Measurements from ENCODE around the gene NREP.

Gene NREP

DNA sequence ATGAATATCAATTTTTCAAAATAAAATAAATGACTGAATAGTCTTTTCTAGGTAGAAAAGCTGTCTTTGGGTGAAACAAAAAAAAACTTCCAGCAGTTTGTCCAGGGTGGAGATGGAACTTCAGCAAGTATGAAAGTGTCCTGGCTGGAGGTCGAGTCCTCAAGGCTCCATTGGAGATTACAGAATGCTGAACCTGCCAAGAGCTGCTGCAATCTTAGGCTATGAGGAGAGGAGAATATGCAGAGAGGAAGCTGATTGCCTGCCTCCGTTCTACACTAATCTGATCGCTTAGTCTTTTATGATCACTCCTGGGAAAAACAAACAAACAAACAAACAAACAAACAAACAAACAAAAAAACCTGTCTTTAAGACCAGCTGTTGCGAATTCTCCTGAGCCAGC lies 50.6 kb downstream of the NREP start:
- TF ChIP-seq GATA2 (IDR thresholded peaks at IDR 0.05; ENCODE audit: low read depth, low read length) (no peak), GATA3 (IDR thresholded peaks at IDR 0.05; ENCODE audit: low read depth, low read length) (no peak)

DNA sequence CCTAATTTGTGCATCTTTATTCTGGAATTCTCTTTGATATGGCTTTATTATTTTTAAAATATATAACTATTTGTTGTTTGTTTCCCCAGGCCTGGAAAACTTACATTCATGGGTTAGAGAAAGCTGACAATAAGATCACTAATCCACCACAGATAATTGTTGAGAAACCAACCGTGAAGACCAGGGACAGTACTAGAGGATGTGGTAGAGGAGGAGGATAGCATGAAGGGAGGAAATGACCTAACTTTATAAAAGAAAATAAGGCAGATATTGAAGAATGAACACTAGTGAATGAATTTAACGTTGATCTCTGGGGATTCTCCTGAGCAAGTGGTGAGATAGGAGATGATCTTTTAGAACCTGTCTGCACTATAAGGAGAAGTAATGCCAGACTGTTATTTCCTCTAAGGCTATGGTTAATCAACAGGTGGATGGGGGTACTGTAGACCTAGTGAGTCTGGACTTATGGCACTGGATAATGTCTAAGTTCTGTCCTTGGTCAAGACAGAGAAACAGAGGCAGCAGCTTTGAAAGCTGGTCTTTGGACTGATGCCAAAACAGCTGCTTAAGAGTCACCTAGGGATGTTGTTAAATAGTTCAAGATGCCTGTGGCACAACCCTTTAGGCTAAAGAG lies 52.4 kb downstream of the NREP start:
- no peak for TF ChIP-seq GATA3 (IDR thresholded peaks at IDR 0.05; ENCODE audit: low read depth, low read length)
- TF ChIP-seq GATA2 (IDR thresholded peaks at IDR 0.05; ENCODE audit: low read depth, low read length) = no peak

DNA sequence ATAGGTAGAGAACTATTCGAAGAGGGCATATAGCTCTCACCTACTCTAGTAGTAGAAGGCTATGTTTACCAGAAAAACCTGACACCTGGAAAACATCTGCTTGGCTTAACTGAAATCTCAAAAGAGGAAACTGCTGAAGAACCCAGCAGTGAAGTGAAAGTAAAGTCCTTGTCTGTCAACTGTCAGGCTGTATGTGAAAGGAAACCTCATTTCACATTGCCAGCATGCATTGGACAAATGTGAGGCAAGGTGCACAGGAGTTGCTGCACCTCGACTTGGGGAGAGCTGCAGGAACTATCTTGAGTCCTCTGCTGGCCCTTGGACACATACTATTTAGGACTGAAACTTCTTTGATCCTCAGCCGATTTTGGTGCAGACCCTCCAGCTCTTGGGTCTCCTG lies 53.3 kb downstream of the NREP start:
- TF ChIP-seq GATA3 (IDR thresholded peaks at IDR 0.05; ENCODE audit: low read depth, low read length) (no peak), GATA2 (IDR thresholded peaks at IDR 0.05; ENCODE audit: low read depth, low read length) (no peak)

DNA sequence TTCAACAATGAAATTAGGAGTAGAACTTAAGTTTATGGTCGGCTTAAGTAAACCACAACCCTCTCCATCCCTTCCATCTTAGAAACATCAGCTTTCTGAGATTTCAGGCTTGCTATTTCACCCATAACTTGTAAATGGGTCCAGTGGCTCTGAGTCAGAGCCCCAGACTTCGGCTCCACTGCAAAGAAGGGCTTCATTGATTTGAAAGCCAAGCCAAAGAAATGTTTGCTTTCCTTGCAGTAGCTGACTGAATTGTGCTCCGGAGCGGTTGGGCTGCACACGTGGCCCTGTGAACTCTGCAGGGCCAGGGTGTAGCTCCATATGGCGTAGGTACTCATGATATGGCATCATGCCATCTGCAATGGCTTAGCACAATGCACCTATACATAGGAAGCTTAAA lies 57.0 kb downstream of the NREP start:
- TF ChIP-seq GATA3 (IDR thresholded peaks at IDR 0.05; ENCODE audit: low read depth, low read length) = no peak
- no peak for TF ChIP-seq GATA2 (IDR thresholded peaks at IDR 0.05; ENCODE audit: low read depth, low read length)

DNA sequence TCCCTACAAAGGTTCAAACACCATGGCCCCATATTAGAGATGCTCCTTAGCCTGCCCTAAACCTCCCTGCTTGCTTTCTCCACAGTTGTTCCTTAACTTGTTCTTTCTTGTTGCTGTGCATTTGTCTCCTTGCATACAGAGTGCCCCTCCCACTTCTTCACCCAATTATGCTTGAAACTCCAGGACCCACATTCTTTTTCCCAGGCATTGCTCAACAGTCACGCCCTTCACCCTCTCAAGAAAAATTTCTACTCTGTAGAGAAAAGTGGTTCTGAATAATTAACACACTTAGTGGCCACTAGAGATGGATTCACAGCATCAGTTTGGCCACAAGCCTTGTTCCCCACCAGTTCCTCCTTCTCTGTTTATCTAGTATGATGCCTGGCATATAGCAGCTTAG lies 57.7 kb downstream of the NREP start:
- TF ChIP-seq GATA3 (IDR thresholded peaks at IDR 0.05; ENCODE audit: low read depth, low read length) = no peak
- no peak for TF ChIP-seq GATA2 (IDR thresholded peaks at IDR 0.05; ENCODE audit: low read depth, low read length)

DNA sequence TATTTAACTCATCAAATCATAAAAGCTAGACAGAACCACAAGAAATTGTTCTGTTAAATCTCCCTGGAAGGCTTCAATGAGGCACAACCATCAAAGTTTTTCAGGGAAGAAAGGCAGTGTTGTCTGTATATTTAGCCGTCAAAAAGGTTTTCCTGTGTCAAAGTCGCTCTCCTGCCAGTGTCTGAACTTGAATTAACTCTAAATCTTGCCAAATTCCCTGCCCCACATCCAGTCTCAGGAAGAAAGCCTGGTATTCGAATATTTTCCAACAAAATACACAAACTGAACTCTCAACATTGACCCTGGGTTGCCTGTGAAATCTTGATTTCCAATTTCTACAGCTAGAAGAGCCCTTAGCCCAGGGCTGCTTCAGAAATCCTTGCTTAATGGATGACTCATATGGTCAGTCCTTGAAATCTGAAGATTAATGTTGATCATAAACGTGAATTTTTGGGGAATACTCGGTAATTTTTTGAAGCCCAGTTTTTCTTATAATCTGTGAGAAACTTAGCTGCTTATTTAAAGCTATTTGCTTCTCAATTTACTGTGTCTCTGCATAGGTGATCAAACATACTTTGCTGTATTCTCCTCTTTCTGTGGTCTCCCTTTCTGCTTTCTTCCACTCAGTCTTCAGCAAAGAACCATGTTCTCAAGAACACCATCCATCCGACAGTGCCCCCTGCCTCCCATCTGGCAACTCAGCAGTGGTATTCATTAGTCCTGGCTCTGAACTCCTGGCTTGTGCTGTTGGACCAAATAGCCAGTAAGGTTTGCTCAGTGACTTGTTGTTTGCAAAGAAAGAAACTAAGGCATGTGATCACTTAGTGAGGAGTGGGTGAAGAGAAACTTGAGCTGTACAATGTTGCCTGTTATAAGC lies 58.9 kb downstream of the NREP start:
- no peak for TF ChIP-seq GATA3 (IDR thresholded peaks at IDR 0.05; ENCODE audit: low read depth, low read length)

DNA sequence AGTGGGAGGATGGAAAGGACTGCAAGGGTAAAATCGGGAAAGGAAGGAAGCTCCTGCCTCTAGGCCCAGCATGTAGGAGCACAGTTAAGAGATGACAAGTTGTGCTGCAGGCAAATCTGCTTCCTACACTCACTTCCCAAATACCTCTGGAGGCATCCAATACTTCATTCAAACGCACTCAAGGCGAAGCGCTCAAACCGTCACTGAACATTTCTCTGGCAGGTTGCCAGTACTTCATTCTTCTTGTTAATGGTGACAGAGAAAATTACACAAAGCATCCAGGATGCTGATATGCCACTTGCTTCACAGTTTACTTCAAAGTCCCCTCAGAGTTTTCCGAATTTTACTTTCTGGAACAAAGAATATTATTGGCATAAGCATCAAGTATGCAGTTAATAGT lies 59.8 kb downstream of the NREP start:
- TF ChIP-seq GATA3 (IDR thresholded peaks at IDR 0.05; ENCODE audit: low read depth, low read length) = no peak
- TF ChIP-seq GATA2 (IDR thresholded peaks at IDR 0.05; ENCODE audit: low read depth, low read length) = no peak

DNA sequence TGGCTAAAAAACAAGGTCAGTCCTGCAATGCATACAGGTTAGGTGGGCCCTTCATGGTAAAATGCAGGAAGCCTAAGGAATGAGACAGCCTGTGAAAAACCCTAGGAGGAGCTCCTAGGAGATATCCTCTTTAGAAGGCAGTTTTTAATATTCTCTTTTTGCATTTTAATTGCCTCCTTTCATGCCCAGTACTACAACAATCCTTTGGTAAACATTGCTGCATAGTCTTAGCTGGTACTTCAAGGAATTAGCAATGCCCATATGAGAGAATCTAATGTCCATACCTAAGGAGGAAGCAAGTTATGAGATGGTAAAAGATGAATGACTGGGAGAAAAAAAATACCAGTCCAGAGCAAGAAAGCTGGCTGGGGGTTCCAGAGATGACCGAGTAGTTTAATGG lies 61.0 kb downstream of the NREP start:
- no peak for TF ChIP-seq GATA3 (IDR thresholded peaks at IDR 0.05; ENCODE audit: low read depth, low read length)

DNA sequence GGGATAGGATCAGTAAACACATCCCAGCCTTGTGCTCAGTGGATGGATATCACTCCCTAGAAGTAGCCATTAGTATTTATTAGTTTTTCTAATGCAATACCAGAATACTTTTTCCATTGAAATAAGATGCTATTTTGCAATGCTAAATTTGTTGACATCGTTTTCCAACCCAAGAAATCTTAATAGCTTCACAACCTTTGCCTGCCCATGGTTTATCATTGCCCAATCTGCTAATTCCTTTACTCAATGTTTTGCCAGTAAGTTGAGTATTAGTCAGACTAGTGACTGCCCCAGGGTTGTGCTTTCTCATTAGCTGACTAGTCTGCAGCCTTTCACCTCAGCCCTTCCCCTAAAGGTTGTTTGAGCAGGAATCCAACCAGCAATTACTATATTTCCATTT lies 62.9 kb downstream of the NREP start:
- no peak for TF ChIP-seq GATA2 (IDR thresholded peaks at IDR 0.05; ENCODE audit: low read depth, low read length)
- TF ChIP-seq GATA3 (IDR thresholded peaks at IDR 0.05; ENCODE audit: low read depth, low read length) = no peak

DNA sequence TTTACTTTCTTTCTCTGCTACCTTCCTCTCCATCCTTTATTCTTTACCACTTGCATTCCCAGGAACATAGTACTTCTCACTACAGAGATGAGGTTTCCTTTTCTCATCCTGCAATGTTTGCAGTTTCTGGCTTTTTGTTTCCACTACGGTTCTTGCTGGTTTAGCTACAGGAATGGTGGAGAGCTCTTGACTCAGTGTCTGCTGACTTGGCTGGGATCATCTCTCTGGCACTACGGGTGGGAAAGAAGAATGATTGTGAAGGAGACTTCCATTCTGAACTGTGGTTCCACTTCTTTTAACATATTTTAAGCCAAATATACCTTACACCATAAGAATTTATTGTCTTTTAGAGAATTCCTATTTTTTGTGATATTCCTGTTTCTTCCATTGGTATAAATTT lies 65.1 kb downstream of the NREP start:
- TF ChIP-seq GATA3 (IDR thresholded peaks at IDR 0.05; ENCODE audit: low read depth, low read length) = no peak
- no peak for TF ChIP-seq GATA2 (IDR thresholded peaks at IDR 0.05; ENCODE audit: low read depth, low read length)

DNA sequence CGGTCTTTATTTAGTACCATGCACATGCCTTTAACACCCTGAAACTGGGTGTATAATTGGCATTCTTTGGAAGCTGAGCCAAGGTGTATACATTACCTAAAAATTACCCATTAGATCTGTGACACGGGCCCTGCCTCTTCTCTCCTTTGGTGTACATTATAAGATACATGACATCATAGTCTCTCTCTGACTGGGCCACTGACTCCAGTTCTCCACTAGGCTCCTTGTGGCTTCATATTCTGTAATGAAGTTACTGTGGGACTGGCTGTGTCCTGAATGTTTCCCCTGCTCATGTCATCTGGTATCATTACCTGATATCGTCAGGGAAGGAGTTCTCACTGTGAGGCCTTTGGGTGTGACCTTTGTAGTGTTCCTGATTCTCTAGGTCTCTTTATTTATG lies 65.5 kb downstream of the NREP start:
- TF ChIP-seq GATA3 (IDR thresholded peaks at IDR 0.05; ENCODE audit: low read depth, low read length) = no peak
- TF ChIP-seq GATA2 (IDR thresholded peaks at IDR 0.05; ENCODE audit: low read depth, low read length) = no peak

DNA sequence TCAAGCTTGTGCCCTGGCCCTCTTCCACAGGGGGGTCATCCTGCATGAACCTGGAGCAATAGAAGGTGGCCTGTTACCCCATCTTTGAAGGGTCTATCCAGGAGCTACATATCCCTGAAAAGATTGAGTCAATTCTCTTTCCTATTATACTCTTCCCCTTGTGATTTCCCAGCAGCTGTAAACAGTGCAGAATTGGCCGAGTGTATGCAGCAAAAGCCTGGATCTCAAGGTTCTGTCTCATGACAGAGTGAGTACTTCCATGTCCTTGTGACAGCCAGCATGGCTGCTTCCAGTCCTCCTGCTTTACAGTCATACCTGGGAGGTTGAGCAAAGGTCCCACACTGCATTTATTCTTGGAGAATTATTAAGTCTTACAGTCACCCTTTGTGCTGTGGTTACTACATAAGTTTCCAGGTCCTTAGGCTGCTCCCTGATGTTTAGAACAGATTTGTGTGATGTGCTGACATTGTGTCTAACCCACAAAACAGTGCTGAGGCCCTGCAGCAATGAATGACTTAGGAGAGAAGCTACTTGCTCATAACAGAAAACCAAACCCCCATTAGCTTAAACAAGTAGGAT lies 67.5 kb downstream of the NREP start:
- TF ChIP-seq GATA3 (IDR thresholded peaks at IDR 0.05; ENCODE audit: low read depth, low read length) (no peak), GATA2 (IDR thresholded peaks at IDR 0.05; ENCODE audit: low read depth, low read length) (no peak)

DNA sequence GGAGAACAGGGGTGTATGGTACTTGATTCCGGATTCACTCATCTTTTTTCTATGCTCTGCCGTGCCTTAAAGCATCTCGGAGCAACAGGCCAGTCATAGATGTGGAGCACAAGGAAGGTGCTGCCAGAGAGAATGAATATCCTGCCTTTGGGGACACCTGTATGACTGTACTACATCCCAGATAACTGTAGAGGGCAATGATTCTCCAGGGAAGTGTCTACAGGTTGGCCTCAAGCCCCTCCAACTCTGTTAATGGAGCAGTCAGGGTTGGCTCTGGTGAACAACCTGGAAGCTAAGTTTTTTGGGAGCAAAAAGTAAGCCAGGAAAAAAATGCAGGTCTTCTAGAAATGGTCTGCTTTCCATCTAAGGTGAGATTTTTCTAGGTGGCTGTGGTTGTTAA lies 71.0 kb downstream of the NREP start:
- TF ChIP-seq GATA2 (IDR thresholded peaks at IDR 0.05; ENCODE audit: low read depth, low read length) (no peak), GATA3 (IDR thresholded peaks at IDR 0.05; ENCODE audit: low read depth, low read length) (no peak)

DNA sequence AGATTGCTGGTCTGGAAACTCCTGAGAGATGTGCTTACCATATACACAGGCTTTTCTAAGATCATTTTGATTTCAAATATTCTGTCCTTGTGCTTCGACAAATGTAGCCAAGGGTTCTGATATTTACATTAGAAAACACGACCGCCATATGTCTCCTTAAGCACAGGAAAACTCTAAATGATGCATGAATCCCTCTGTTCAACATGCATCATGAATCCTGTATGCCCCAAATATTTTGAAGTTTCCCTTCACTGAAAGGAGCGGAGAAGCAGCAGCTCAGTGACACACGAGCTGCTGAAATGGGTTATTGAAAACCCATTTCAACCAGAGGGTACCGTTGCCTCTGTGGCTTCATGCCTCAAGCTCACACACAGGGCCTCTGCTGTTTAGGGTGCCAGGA lies 74.4 kb downstream of the NREP start:
- TF ChIP-seq GATA2 (IDR thresholded peaks at IDR 0.05; ENCODE audit: low read depth, low read length) (no peak), GATA3 (IDR thresholded peaks at IDR 0.05; ENCODE audit: low read depth, low read length) (no peak)

DNA sequence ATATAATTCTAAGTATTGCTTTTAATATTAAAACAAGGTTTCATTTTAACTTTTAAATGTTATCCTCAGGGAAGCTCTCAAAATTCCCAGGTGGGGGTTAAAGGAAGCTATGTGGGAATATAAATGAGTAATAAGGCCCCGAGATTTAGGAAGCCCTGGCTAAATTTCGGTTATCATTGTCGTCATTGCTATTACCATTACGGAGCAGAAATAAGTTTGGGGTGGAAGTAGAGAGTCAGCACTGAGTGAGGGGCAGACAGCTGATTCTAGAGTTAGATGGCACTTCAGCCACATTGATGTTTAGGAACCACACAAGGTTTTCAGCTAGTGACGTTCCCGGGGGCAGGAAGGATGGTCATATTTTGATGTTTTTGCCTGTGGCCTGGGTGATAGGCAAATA lies 74.9 kb downstream of the NREP start:
- TF ChIP-seq GATA2 (IDR thresholded peaks at IDR 0.05; ENCODE audit: low read depth, low read length) (no peak), GATA3 (IDR thresholded peaks at IDR 0.05; ENCODE audit: low read depth, low read length) (no peak)
